Measurements from ENCODE around the gene PDIA2. TPM values are rescaled to one million over a fixed set of nuclear protein-coding genes. Genes with fewer than 3 reads are reported as not detected.
A peak's percentile ranks its signal among the peaks of the same experiment; 100 is the strongest.

The PDIA2 gene
- total RNA-seq, 1 donor from 2014 or later, result 1.6 TPM

GRCh38 chr16:290681-291405 lies 7.9 kb downstream of the PDIA2 start:
- peaks cover 13% of the 10 kb centered on the region for H3K36me3 Mint-ChIP-seq (ENCODE audit: low read depth)
- H3K4me3 Mint-ChIP-seq (ENCODE audit: unreplicated experiment), result no peak overlapping the region
- H3K4me1 Mint-ChIP-seq (ENCODE audit: low read depth), result no peaks in the 10 kb centered on the region
- H3K27me3 Mint-ChIP-seq (ENCODE audit: low read depth), result no peaks in the 10 kb centered on the region
- DNase-seq (ENCODE audit: low spot score), result peak; percentile 90
- no peaks in the 10 kb centered on the region for H3K9me3 Mint-ChIP-seq (ENCODE audit: low read depth)
- no peak overlapping the region for H3K27ac Mint-ChIP-seq (ENCODE audit: unreplicated experiment)
- TF ChIP-seq CTCF (IDR thresholded peaks at IDR 0.05), result no peak

- no peaks in the 10 kb centered on the region for H3K9me3 Mint-ChIP-seq (ENCODE audit: low read depth)
- TF ChIP-seq CTCF (IDR thresholded peaks at IDR 0.05), result no peak
- no peaks in the 10 kb centered on the region for H3K4me1 Mint-ChIP-seq (ENCODE audit: low read depth)
- H3K36me3 Mint-ChIP-seq (ENCODE audit: low read depth), result peaks cover 10% of the 10 kb centered on the region
- no peaks in the 10 kb centered on the region for H3K27me3 Mint-ChIP-seq (ENCODE audit: low read depth)
- no peak overlapping the region for H3K4me3 Mint-ChIP-seq (ENCODE audit: unreplicated experiment)
- H3K27ac Mint-ChIP-seq (ENCODE audit: unreplicated experiment), result no peak overlapping the region
- DNase-seq (ENCODE audit: low spot score), result peak; percentile 87
Measured at GRCh38 chr16:291539-291938, 8.6 kb downstream of the PDIA2 start.

DNA sequence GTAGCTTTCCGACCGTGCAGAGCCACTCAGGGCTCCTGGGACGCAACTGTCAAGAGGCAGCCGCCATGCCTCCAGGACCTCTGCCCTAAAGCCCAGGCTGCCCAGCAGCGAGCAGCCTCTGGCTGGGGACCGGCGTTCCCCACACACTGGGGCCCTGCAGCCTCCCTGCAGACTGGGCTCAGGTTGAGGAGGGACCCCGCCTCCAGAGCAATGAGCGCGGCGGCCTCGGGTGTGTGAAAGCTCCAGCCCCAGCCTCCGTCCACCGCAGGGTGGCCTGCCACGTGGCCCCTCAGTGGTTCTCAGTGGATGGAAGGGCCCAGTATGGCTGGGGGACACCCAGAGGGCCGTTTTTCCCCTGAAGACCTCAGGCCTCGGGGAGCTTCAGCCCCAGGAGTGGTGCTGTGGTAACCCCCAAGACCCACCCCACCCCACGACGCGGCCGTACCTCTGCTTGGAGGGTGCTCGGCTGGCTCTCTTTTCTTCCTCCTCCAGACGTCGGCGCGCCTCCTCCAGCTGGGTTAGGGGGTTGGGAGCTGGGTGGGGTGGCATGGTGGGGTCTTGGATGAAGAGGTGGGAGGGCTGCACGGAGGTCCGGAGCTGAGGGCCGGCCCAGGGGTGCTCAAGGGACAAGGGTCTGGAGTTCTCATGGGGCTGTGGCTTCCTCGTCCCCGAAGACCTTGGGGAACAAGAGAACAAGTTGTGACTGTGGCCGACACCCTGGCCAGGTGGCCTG lies 10.2 kb downstream of the PDIA2 start:
- Mint-ChIP-seq H3K36me3 (ENCODE audit: low read depth) (peaks cover 4% of the 10 kb centered on the region), H3K9me3 (ENCODE audit: low read depth) (no peaks in the 10 kb centered on the region), H3K27me3 (ENCODE audit: low read depth) (no peaks in the 10 kb centered on the region), H3K4me3 (ENCODE audit: unreplicated experiment) (no peak overlapping the region), H3K27ac (ENCODE audit: unreplicated experiment) (no peak overlapping the region), H3K4me1 (ENCODE audit: low read depth) (no peaks in the 10 kb centered on the region)
- no peak for DNase-seq (ENCODE audit: low spot score)
- TF ChIP-seq CTCF (IDR thresholded peaks at IDR 0.05), result no peak

DNA sequence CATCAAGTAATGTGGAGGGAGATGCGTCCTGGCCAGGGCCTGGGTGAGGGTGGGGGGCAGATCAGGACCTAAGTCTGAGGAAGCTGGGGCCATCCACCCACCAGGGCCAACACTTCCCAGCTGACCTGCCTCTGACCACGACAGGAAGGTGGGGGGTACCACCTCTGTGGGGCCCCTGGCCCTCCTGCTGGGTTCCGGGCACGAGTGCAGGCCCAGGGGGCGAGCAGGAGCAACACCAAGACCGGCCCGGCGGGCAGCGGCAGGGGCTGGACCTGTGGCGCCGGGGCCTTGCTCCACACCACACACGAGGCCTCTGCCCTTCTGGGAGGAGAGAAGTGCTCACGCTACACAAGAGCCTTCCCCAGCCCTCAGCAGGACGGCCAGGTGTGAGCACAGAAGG lies 13.3 kb downstream of the PDIA2 start:
- Mint-ChIP-seq H3K9me3 (ENCODE audit: low read depth) (no peaks in the 10 kb centered on the region), H3K36me3 (ENCODE audit: low read depth) (peaks cover 4% of the 10 kb centered on the region), H3K4me1 (ENCODE audit: low read depth) (no peaks in the 10 kb centered on the region), H3K27ac (ENCODE audit: unreplicated experiment) (no peak overlapping the region), H3K4me3 (ENCODE audit: unreplicated experiment) (no peak overlapping the region), H3K27me3 (ENCODE audit: low read depth) (no peaks in the 10 kb centered on the region)
- no peak for DNase-seq (ENCODE audit: low spot score)
- no peak for TF ChIP-seq CTCF (IDR thresholded peaks at IDR 0.05)

GRCh38 chr16:296806-297510 lies 14.0 kb downstream of the PDIA2 start:
- no peak overlapping the region for H3K27ac Mint-ChIP-seq (ENCODE audit: unreplicated experiment)
- no peaks in the 10 kb centered on the region for H3K27me3 Mint-ChIP-seq (ENCODE audit: low read depth)
- H3K4me3 Mint-ChIP-seq (ENCODE audit: unreplicated experiment), result no peak overlapping the region
- TF ChIP-seq CTCF (IDR thresholded peaks at IDR 0.05), result no peak
- H3K4me1 Mint-ChIP-seq (ENCODE audit: low read depth), result no peaks in the 10 kb centered on the region
- H3K36me3 Mint-ChIP-seq (ENCODE audit: low read depth), result peaks cover 2% of the 10 kb centered on the region
- no peaks in the 10 kb centered on the region for H3K9me3 Mint-ChIP-seq (ENCODE audit: low read depth)
- DNase-seq (ENCODE audit: low spot score), result no peak
